Upper lobe of right lung (tissue), 1 donor: ENCODE measurements around the gene SPAG16. TPM values are rescaled to one million over a fixed set of nuclear protein-coding genes. Genes with fewer than 3 reads are reported as not detected.

ENCODE experiments used
- ATAC-seq: fragments of 200-7000 bp; cut with Tn5 transposase; one replicate; pipeline ENCODE4 v1.9.1; 2020; ENCODE audit warnings: mild to moderate bottlenecking, moderate library complexity
- DNase-seq: peaks from one replicate; pipeline ENCODE4 v3.0.0-alpha.2; 2020
- H3K27ac ChIP-seq: fragments of 200-600 bp; one replicate; pipeline ENCODE4 v1.8.0; 2022
- H3K27me3 ChIP-seq: fragments of 200-600 bp; one replicate; pipeline ENCODE4 v1.8.0; 2022; ENCODE audit warnings: mild to moderate bottlenecking
- H3K36me3 ChIP-seq: fragments of 200-600 bp; one replicate; pipeline ENCODE4 v1.8.0; 2022
- H3K4me1 ChIP-seq: fragments of 200-600 bp; one replicate; pipeline ENCODE4 v1.8.0; 2022
- H3K4me3 ChIP-seq: fragments of 200-600 bp; one replicate; pipeline ENCODE4 v1.8.0; 2022; ENCODE audit warnings: mild to moderate bottlenecking
- H3K9me3 ChIP-seq: fragments of 200-600 bp; one replicate; pipeline ENCODE4 v1.8.0; 2022
- CTCF ChIP-seq: fragments of 200-600 bp; IDR thresholded peaks from one replicate; pipeline ENCODE4 v1.8.0; 2022; ENCODE audit warnings: antibody characterized with exemption
- intact Hi-C: fragments of 100-400 bp; cut with DNase I; formaldehyde crosslinking; loops from one replicate; pipeline ENCODE4 v1.11.0; 2022
- total RNA-seq: library from RNA; stranded (reverse); fragmentation: NEBNext Ultra II Directional; extraction: Animal tissue kit (Norgen Biotek cat#: 25700); gene quantifications from one replicate; pipeline ENCODE4 v1.2.1, GENCODE V29; 2021
- donor health status: DM: no; HTN: yes; CAD: no; lungs with severe emphysema.

SPAG16 gene
- total RNA-seq, 1 donor from 2014 or later: 11.6 TPM

- no peaks in the 10 kb centered on the region for H3K36me3 ChIP-seq
- no peak for ATAC-seq
- intact Hi-C loops: no loop called here
Observed at GRCh38 chr2:214379227-214379626, 1095.0 kb downstream of the SPAG16 start.

GRCh38 chr2:214380681-214381080 lies 1096.4 kb downstream of the SPAG16 start:
- no peaks in the 10 kb centered on the region for H3K36me3 ChIP-seq
- H3K4me1 ChIP-seq: no peaks in the 10 kb centered on the region
- DNase-seq: no peak
- H3K27ac ChIP-seq: no peak overlapping the region
- H3K27me3 ChIP-seq: no peaks in the 10 kb centered on the region
- no peaks in the 10 kb centered on the region for H3K9me3 ChIP-seq
- intact Hi-C loops: no loop called here
- no peak for TF ChIP-seq CTCF
- ATAC-seq: no peak
- no peak overlapping the region for H3K4me3 ChIP-seq

More at GRCh38 chr2:214379227-214379626, 1095.0 kb downstream of the SPAG16 start:
- Histone ChIP-seq H3K27ac (no peak overlapping the region), H3K4me3 (no peak overlapping the region), H3K4me1 (no peaks in the 10 kb centered on the region), H3K27me3 (no peaks in the 10 kb centered on the region), H3K9me3 (no peaks in the 10 kb centered on the region)
- TF ChIP-seq CTCF: no peak
- DNase-seq: no peak

- no peak for TF ChIP-seq CTCF
- Histone ChIP-seq H3K27me3 (no peaks in the 10 kb centered on the region), H3K4me1 (no peaks in the 10 kb centered on the region), H3K4me3 (no peak overlapping the region), H3K9me3 (no peaks in the 10 kb centered on the region), H3K27ac (no peak overlapping the region), H3K36me3 (no peaks in the 10 kb centered on the region)
- intact Hi-C loops: no loop called here
- DNase-seq (no peak), ATAC-seq (no peak)
Observed at GRCh38 chr2:214382229-214382628, 1098.0 kb downstream of the SPAG16 start.

GRCh38 chr2:214386720-214387119 lies 1102.5 kb downstream of the SPAG16 start:
- H3K4me3 ChIP-seq: no peak overlapping the region
- H3K27ac ChIP-seq: no peak overlapping the region
- no peak for TF ChIP-seq CTCF
- no peaks in the 10 kb centered on the region for H3K27me3 ChIP-seq
- no peaks in the 10 kb centered on the region for H3K36me3 ChIP-seq
- H3K4me1 ChIP-seq: no peaks in the 10 kb centered on the region
- no peaks in the 10 kb centered on the region for H3K9me3 ChIP-seq
- ATAC-seq: no peak
- DNase-seq: no peak
- intact Hi-C loops: no loop called here

GRCh38 chr2:214389334-214389733 lies 1105.1 kb downstream of the SPAG16 start:
- Histone ChIP-seq H3K36me3 (no peaks in the 10 kb centered on the region), H3K27me3 (no peaks in the 10 kb centered on the region), H3K4me3 (no peak overlapping the region), H3K27ac (no peak overlapping the region), H3K9me3 (no peaks in the 10 kb centered on the region), H3K4me1 (no peaks in the 10 kb centered on the region)
- TF ChIP-seq CTCF: no peak
- intact Hi-C loops: no loop called here
- no peak for ATAC-seq
- no peak for DNase-seq

GRCh38 chr2:214393796-214394195 lies 1109.5 kb downstream of the SPAG16 start:
- Histone ChIP-seq H3K27ac (no peak overlapping the region), H3K36me3 (no peaks in the 10 kb centered on the region), H3K27me3 (no peaks in the 10 kb centered on the region), H3K4me3 (no peak overlapping the region), H3K9me3 (no peaks in the 10 kb centered on the region), H3K4me1 (no peaks in the 10 kb centered on the region)
- no peak for TF ChIP-seq CTCF
- intact Hi-C loops: no loop called here
- DNase-seq (no peak), ATAC-seq (no peak)
